K562 (cell line): ENCODE results near the gene TMEM135. TPM values are rescaled to one million over a fixed set of nuclear protein-coding genes. Genes with fewer than 3 reads are reported as not detected.
A peak's percentile ranks its signal among the peaks of the same experiment; 100 is the strongest.
"Not testable (repeated sequence)": the region's sequence is repeated elsewhere in the genome, so short reads cannot be mapped to it uniquely, and the experiment has no call there.

ENCODE experiments used
- ATAC-seq: fragments of 200-7000 bp; cut with Tn5 transposase; 3 replicates; pipeline ENCODE4 v1.9.1; 2020; ENCODE audit warnings: moderate library complexity
- BruUV-seq: library from RNA; stranded (reverse); fragments of 400-500 nt; replicated peaks from 2 replicates; lab custom pipeline; 2021; lab: Mats Ljungman, UMichigan
- CTCF ChIA-PET: fragments of 300-600 bp; formaldehyde crosslinking; extraction: SDS; loops from one replicate; lab custom pipeline; 2021; ENCODE audit warnings: low intra/inter-chr PET ratio; lab: Yijun Ruan, JAX
- POLR2A ChIA-PET: fragments of 300-600, 350-650 bp; sonication (Branson Sonifier 250); formaldehyde crosslinking; extraction: SDS; loops from one replicate; lab custom pipeline; 2021; ENCODE audit warnings: antibody characterized with exemption, inconsistent platforms; lab: Yijun Ruan, JAX
- DNase-seq, 4 experiments: peaks; one replicate each; pipeline versions ENCODE4 v3.0.0 to v3.0.0-alpha.2; 2011 to 2018; ENCODE audit warnings: low spot score in 3 of 4, mixed read lengths in 3 of 4; ENCODE audit errors: extremely low read depth in 1 of 4
- FAIRE-seq: peaks from 2 replicates; lab custom pipeline; 2011; peaks lifted over from hg19 to GRCh38; lab: Jason Lieb, UNC
- H2AFZ ChIP-seq: 2 replicates; pipeline ENCODE4 v1.6.0; 2011; ENCODE audit warnings: low read depth, low read length, control low read depth, inconsistent platforms
- H3K27ac ChIP-seq: fragments of 200-600 bp; 3 replicates; pipeline ENCODE4 v1.8.0; 2011; ENCODE audit warnings: low read depth, mild to moderate bottlenecking, control low read depth, inconsistent platforms, low read length, moderate library complexity, mixed read lengths; ENCODE audit errors: extremely low read depth
- H3K27me3 ChIP-seq, 2 experiments: fragments of 300-600 bp in 1 of 2; 2 replicates in 1 of 2; 3 replicates in 1 of 2; pipeline versions ENCODE4 v1.6.0 to v1.8.0; 2011; ENCODE audit warnings: inconsistent platforms in 2 of 2, low read length in 2 of 2, mild to moderate bottlenecking in 1 of 2, mixed read lengths in 1 of 2, moderate library complexity in 1 of 2; ENCODE audit not compliant: control insufficient read depth in 2 of 2, insufficient read depth in 2 of 2
- H3K36me3 ChIP-seq: fragments of 300-600 bp; 3 replicates; pipeline ENCODE4 v1.8.0; 2011; ENCODE audit warnings: mild to moderate bottlenecking, low read length, inconsistent platforms; ENCODE audit not compliant: control insufficient read depth, insufficient read depth
- H3K4me1 ChIP-seq, 2 experiments: fragments of 200-600 bp in 1 of 2; replicated peaks in 1 of 2; 2 replicates in 1 of 2; 3 replicates in 1 of 2; pipeline versions ENCODE4 v1.5.1 to v1.8.0; 2011; ENCODE audit warnings: inconsistent platforms in 2 of 2, low read length in 2 of 2, mild to moderate bottlenecking in 1 of 2, mixed read lengths in 1 of 2, moderate library complexity in 1 of 2; ENCODE audit not compliant: control insufficient read depth in 2 of 2, insufficient read depth in 2 of 2
- H3K4me2 ChIP-seq: 2 replicates; pipeline ENCODE4 v1.6.1; 2011; ENCODE audit warnings: low read length, control low read depth, inconsistent platforms, mixed read lengths; ENCODE audit not compliant: insufficient read depth
- H3K4me3 ChIP-seq: fragments of 200-600 bp; sonication (generic), shearing (Covaris generic); 2 replicates; pipeline ENCODE4 v1.5.1; 2016; ENCODE audit warnings: control low read depth, inconsistent platforms
- H3K79me2 ChIP-seq: fragments of 200-600 bp; 3 replicates; pipeline ENCODE4 v1.8.0; 2011; ENCODE audit warnings: low read length, inconsistent platforms; ENCODE audit not compliant: control insufficient read depth, insufficient read depth
- H3K9ac ChIP-seq, 2 experiments: 2 replicates each; pipeline versions ENCODE4 v1.6.0 to v1.6.1; 2011; ENCODE audit warnings: low read depth in 2 of 2, low read length in 2 of 2, control low read depth in 1 of 2, inconsistent platforms in 1 of 2, mild to moderate bottlenecking in 1 of 2, mixed read lengths in 1 of 2; ENCODE audit not compliant: insufficient read depth in 1 of 2
- H3K9me1 ChIP-seq: one replicate; pipeline ENCODE4 v1.6.0; 2011; ENCODE audit warnings: inconsistent platforms, mild to moderate bottlenecking, low read length, moderate library complexity; ENCODE audit not compliant: control insufficient read depth, insufficient read depth
- H3K9me3 ChIP-seq: replicated peaks from 2 replicates; pipeline ENCODE4 v1.5.1; 2011; ENCODE audit warnings: low read depth, low read length, inconsistent platforms; ENCODE audit not compliant: control insufficient read depth, insufficient read depth
- H4K20me1 ChIP-seq: replicated peaks from 2 replicates; pipeline ENCODE4 v1.6.1; 2011; ENCODE audit warnings: low read length, inconsistent platforms, mixed read lengths; ENCODE audit not compliant: control insufficient read depth, insufficient read depth
- CEBPG ChIP-seq, 3 experiments: fragments of 200-800 bp in 1 of 3; sonication (Bioruptor generic) in 1 of 3; sonication (generic) in 1 of 3; formaldehyde crosslinking in 1 of 3; IDR thresholded peaks in 2 of 3; conservative IDR thresholded peaks in 1 of 3; 2 replicates each; pipeline versions ENCODE4 v1.6.1 to v1.8.0; 2016 to 2022; ENCODE audit warnings: missing compliant biosample characterization in 2 of 3, missing genetic modification characterization in 2 of 3, mild to moderate bottlenecking in 1 of 3, missing genetic modification reagents in 1 of 3
- NFIC ChIP-seq: fragments of 450-650 bp; IDR thresholded peaks from 2 replicates; pipeline ENCODE4 v1.6.1; 2017; ENCODE audit warnings: mild to moderate bottlenecking, inconsistent platforms
- NR2C1 ChIP-seq, 2 experiments: fragments of 450-650 bp; IDR thresholded peaks; 2 replicates each; pipeline ENCODE4 v1.6.1; 2017; ENCODE audit warnings: mild to moderate bottlenecking in 2 of 2, antibody characterized with exemption in 1 of 2, inconsistent platforms in 1 of 2, missing compliant biosample characterization in 1 of 2, missing genetic modification characterization in 1 of 2
- THRA ChIP-seq: fragments of 450-650 bp; IDR thresholded peaks from 2 replicates; pipeline ENCODE4 v1.6.1; 2017; ENCODE audit warnings: mild to moderate bottlenecking, moderate library complexity
- ZNF384 ChIP-seq: IDR thresholded peaks from 2 replicates; pipeline ENCODE4 v1.6.1; 2012; ENCODE audit warnings: low read depth, low read length, improper control_type of control experiment
- WGBS: fragments of 100-300 bp; shearing (Covaris generic); methylation state at CpG from one replicate; pipeline ENCODE4 v1.1.6; 2016; ENCODE audit warnings: low coverage, mixed read lengths; ENCODE audit not compliant: insufficient coverage; ENCODE audit errors: missing lambda C conversion rate; 5-methylcytosine and 5-hydroxymethylcytosine counted together
- in situ Hi-C: fragments of 300-500 bp; cut with MboI; formaldehyde crosslinking; loops from 4 replicates; pipeline ENCODE4 v1.15.0; 2018; ENCODE audit warnings: inconsistent platforms, mixed read lengths
- intact Hi-C: fragments of 100-400 bp; cut with micrococcal nuclease; formaldehyde crosslinking; loops from 2 replicates; pipeline ENCODE4 v1.14.2; 2022
- polyA plus RNA-seq, 8 experiments: library from polyadenylated mRNA; depleted of rRNA in 4 of 8; stranded (reverse) in 5 of 8; unstranded in 3 of 8; fragments of >200 nt; fragmentation: Nextera tagmentation in 2 of 8; fragmentation: Illumina TruSeq in 1 of 8; extraction: Ambion mirVana in 2 of 8; extraction: Trizol in 1 of 8; gene quantifications; 2 replicates each; pipeline versions ENCODE4 v1.2.1 to v1.2.3, GENCODE V29; 2011 to 2014; ENCODE audit warnings: inconsistent platforms in 1 of 8, missing spikeins in 1 of 8
- total RNA-seq, 7 experiments: library from RNA; depleted of rRNA in 6 of 7; stranded (reverse); fragments of >200 nt in 6 of 7; fragmentation: Illumina TruSeq in 2 of 7; extraction: Trizol in 2 of 7; gene quantifications; 2 replicates each; pipeline versions ENCODE4 v1.2.1 to v1.2.3, GENCODE V29; 2011 to 2021; ENCODE audit warnings: low replicate concordance in 1 of 7

TMEM135 gene
- total and polyA plus RNA-seq, 9 of the 15 experiments (the other 6 are each of a cell fraction or from before 2014, with no cell fraction given): 17.3 to 53.6 (median 24.9) TPM

GRCh38 chr11:87002918-87003317 lies 34.8 kb upstream of the TMEM135 start (continued):
- TF ChIP-seq THRA (peak; percentile 53; the same call in 1 of the 2 replicates), CEBPG (CRISPR knock-in tag; IDR thresholded peaks at IDR 0.05) (no peak), CEBPG (tag; conservative IDR thresholded peaks at IDR 0.05 in 1 of 2, IDR thresholded peaks at IDR 0.05 in 1 of 2) (peak in 1 of 2 experiments; percentile 23; a peak in 1 of 4 replicates), NR2C1 (IDR thresholded peaks at IDR 0.05) (no peak), NR2C1 (tag; IDR thresholded peaks at IDR 0.05) (peak; percentile 57; the same call in 1 of the 2 replicates)

DNA sequence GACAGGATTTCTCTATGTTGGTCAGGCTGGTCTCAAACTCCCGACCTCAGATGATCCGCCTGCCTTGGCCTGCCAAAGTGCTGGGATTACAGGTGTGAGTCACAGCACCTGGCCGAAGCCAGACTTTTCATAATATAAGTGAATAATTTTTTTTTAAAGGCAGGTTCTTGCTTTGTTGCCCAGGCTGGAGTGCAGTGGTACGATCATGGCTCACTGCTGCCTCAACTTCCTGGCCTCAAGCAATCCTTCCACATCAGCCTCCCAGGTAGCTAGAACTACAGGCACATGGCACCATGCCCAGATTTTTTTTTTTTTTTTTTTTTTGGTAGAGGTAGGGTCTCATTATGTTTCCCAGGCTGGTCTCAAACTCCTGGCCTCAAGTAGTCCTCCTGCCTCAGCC lies 33.5 kb upstream of the TMEM135 start:
- intact Hi-C loops, BruUV-seq, H3K4me3 ChIP-seq, in situ Hi-C loops, CTCF ChIA-PET, ATAC-seq, H3K9me1 ChIP-seq, DNase-seq, H3K27ac ChIP-seq, H3K36me3 ChIP-seq, H4K20me1 ChIP-seq, H3K9ac ChIP-seq, FAIRE-seq, H3K27me3 ChIP-seq, H3K79me2 ChIP-seq, H3K9me3 ChIP-seq, H3K4me2 ChIP-seq: not testable (repeated sequence)
- peak overlapping the region; percentile 92; the same call in 1 of the 2 replicates for H2AFZ ChIP-seq
- WGBS: 83% methylated on average over 4 of the region's 4 CpGs
- TF ChIP-seq ZNF384: peak; percentile 37; the same call in 1 of the 2 replicates
- peak; percentile 62 for TF ChIP-seq NFIC
- peaks cover 7 to 29% of the 10 kb centered on the region in 2 experiments; a peak in 4 of 5 replicates for H3K4me1 ChIP-seq
- POLR2A ChIA-PET: interaction anchor here (1.2 to 1.3 kb wide), 2 partner anchors 9 to 13 kb away, joined by 3 to 6 read pairs; no protein-coding TSS in a partner anchor
